ENCODE results near the gene FHAD1.
A peak's percentile ranks its signal among the peaks of the same experiment; 100 is the strongest.
"Not testable (repeated sequence)": the region's sequence is repeated elsewhere in the genome, so short reads cannot be mapped to it uniquely, and the experiment has no call there.

The FHAD1 gene

DNA sequence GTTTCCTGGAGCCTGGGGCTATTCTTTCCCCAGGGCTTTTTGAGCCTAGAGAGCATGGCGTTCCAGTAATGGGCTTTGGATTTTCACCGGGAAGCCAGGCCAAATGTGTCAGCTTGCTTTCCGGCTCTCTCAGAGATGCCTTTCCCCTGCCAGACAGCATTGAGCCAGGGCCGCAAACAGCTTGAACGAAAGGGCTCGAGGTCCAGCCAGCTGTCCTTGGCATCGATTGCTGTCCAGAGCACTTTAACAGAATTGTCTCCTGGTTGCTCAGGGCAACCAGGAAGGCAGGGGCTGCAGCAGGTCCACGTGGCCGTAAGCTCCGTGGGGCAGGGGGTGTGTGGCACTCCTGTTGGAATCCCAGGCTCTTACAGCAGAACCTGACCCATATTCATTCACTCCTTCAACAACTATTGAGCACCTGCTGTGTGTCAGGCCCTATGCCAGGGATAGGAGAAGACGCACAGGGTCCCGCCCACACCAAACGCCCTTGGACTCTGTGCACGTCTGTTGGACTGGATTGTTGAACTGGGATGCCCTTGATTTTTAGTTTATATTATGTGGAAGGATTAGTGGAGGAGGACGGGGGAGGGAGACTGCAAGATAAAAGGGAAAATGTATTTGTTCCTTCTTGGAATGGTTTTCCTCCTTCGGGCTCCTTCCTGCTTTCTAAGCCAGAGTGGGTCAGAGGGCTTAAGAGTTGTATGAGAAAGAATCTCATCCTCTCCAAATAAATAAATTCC is 123.9 kb downstream of the FHAD1 start:
- no peak for DNase-seq (ENCODE audit: low read depth)

DNA sequence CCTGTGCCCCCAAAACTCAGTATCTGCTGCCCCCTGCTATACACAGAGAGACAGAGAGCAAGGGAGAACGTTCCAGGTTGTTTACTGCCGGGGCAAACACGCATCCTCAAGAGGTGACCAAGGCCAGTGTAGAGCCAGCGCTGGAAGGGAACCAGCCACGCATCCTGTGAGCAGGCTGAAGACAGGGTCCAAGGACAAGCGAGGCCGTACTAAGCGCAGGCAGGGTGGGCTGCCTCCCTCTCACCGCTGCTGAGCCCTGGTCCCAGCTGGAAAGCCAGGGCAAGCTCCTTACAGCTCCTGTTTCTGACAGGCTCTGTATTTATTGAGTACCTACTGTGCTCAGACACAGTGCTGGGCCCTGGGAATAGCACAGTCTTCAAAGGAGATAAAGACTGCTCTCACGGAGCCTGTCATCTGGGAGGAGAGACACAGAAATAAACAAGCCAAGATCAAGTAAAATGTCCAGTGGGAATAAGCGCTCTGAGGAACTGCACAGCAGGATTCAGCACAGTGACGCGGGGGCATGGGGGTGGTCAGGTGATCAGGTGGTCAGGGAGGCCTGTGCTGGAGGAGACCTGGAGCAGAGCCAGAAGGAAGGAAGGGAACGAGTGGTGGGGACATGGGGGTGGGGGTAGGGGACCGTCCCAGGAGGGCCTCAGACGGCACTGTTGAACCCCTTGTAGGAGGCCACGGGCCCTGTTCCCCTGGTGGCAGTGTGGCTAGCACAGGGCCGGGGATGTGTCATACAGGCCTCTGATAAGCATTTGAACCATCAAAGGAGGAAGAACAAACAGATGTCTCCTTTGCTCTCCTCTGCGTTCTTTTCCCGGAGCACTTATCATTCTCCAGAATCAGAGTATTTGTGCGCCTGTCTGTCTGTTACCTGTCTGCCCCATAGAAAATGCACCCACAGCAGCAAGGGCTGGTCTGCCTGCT is 124.9 kb downstream of the FHAD1 start:
- peak; percentile 25 for DNase-seq (ENCODE audit: low read depth)

DNA sequence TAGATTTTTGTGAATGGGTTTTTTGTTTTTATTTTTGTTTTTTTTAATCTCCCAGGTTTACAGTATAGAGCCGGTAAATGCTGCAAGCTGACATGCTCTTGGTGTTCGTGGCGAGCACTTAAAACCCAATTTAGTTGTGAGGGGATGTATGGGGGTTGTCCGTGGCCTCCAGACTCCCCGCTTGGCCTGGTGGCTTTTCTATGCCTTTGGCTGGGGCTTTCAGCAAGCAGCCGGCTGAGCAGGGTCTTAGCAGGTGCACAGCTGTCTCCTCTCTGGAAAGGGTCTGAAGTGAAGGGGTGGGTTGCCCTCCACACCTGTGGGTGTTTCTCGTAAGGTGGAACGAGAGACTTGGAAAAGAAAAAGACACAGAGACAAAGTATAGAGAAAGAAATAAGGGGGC is 131.7 kb downstream of the FHAD1 start:
- DNase-seq (ENCODE audit: low read depth) = no peak

DNA sequence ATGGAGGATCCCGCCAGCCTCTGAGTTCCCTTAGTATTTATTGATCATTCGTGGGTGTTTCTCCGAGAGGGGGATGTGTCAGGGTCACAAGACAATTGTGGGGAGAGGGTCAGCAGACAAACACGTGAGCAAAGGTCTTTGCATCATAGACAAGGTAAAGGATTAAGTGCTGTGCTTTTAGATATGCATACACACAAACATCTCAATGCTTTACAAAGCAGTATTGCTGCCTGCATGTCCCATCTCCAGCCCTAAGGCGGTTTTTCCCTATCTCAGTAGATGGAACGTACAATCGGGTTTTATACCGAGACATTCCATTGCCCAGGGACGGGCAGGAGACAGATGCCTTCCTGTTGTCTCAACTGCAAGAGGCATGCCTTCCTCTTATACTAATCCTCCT is 132.1 kb downstream of the FHAD1 start:
- DNase-seq (ENCODE audit: low read depth) = not testable (repeated sequence)

DNA sequence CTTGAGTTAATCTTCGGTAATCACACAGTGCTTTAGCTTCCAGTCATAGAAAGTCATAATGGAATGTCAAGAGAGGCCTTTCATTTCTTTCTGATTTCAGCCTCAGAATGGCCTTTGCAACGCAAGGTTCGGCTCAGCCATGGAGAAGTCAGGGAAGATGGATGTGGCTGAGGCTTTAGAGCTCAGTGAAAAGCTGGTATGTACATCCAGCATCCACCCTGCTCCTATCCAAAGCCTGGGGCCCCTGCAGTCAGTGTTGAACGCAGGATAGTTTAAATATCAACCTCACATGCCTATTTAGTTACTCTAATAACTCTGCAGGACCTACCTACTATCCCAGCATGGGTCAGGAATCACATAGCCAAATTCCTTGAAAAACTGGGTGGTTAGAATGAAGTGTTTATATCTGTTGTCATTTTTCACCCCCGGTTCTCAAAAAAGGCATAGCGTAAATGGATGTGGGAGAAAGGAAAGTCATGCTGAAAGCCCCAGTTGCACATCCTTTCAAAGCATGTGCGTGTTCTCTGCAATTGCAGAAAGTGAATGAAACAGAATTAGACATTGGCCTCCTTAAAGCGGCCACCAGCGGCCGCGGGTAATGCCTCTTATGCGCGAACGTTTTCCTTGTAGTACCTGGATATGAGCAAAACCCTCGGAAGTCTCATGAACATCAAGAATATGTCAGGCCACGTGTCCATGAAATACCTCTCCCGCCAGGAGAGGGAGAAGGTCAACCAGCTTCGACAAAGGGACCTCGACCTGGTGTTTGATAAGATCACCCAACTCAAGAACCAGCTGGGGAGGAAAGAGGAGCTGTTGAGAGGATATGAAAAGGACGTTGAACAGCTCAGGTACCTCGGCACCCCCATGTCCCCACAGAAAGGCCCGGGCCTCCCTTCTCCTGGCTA is 133.8 kb downstream of the FHAD1 start:
- no peak for DNase-seq (ENCODE audit: low read depth)

DNA sequence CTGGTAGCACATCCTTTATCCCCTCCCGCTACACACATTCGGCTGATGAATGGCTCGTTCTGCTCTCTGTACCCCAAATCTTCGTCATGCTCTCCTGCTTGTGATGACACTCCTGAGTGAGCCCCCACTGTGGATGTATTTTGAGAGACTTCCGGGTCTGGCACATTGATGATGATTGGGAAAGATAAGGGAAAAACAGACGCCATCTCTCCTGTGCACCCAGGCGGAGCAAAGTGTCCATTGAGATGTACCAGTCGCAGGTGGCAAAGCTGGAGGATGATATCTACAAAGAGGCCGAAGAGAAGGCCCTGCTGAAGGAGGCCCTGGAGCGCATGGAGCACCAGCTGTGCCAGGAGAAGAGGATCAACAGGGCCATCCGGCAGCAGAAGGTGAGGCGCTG is 134.8 kb downstream of the FHAD1 start:
- no peak for DNase-seq (ENCODE audit: low read depth)

DNA sequence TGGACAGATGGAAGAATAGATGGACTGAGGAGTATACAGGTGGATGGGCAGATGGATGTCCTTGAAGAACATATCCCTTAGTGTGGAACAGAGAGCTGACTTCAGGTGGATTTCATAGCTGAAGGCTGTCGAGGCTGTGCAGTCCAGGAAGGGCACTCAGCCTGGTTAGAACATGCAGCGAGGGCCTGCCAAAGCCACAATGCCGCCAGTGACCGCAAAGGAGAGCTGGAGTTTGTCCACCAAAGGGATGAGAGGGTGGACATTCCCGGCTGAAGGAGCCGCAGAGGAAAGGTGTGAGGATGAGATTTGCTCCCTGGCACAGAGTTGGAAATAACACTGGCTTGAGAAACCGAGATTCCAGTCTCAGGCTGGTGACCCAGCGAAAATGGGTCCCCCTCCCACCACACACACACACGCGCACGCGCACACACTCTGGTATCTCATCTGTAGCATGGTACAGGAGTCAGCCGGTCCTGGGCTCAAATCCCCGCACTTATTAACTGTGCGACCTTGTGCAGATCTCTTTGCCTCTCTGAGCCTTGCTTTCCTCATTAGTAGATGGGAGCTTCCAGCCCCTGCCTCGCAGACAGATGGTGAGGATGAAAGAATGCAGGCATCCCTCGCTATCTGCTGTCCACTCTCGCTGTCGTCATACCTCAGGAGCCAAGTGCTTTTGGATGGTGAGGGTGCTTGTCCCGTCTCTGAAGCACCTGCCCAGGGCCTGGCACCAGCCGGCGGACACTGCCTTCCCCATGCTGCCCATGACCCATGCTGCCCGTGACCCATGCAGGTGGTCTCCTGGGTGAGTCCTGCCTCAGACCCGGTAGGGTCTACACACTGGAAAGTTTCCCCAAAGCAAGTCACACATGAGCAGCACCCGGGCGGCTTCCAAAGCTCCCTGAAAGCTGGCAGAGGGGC is 135.8 kb downstream of the FHAD1 start:
- DNase-seq (ENCODE audit: low read depth) = no peak

DNA sequence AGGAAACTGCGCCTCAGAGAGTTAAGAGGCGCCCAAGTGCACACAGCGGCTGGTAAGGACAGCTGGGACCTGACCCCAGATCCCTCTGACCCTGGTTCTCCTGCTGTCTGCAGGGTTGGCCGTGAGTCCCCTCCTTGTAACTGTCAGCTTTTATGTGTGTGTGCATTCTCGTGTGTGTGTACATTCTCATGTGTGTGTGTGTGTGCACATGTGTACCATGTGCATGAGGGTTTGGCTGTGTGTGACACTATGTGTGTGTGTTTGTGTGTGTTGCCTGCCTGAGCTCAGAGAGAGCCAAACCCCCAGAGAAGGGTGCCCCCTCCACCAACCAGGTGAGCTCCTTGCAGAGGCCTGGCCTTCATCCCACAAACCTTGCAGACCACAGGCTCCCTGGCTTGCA is 136.8 kb downstream of the FHAD1 start:
- no peak for DNase-seq (ENCODE audit: low read depth)

DNA sequence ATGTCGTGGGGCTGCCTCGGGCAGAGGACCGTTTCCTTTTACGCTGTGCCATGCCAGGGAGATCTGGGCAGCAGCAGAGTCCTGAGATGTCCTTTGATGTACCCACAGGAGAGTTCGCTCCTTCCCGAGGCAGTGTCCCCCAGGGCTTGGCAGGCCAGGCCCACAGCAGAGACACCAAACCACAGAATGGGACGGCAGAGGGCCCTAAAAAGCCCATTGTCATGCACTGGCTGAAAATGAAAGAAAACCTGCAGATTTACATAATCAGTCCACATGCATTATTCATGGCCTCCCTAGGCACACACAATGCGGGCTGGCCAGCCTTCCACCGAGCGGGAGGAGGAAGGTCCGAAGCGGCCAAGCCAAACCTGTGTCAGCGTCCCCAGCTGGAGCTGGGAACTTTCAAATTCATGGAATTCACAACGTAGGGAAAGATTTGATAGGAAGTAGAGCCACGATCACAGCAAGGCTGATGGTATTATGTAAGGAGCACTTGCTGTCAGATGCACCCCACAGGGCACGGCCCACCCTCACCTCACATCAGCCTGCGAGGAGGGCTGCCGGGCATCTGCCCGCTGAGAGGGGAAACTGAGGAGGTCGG is 137.4 kb downstream of the FHAD1 start:
- no peak for DNase-seq (ENCODE audit: low read depth)

DNA sequence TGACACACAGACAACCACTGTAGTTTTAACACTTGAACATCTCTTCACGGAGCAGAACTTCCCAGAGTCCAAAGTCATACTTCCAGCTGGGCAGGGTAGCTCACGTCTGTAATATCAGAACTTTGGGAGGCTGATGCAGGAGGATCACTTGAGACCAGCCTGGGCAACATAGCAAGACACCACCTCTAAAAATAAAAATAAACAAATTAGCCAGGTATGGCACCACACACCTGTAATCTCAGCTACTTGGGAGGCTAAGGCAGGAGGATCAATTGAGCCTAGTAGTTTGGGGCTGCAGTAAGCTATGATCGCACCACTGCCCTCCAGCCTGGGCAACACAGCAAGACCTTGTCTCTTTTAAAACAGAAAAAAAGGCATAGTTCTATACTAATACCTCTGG is 138.4 kb downstream of the FHAD1 start:
- no peak for DNase-seq (ENCODE audit: low read depth)

DNA sequence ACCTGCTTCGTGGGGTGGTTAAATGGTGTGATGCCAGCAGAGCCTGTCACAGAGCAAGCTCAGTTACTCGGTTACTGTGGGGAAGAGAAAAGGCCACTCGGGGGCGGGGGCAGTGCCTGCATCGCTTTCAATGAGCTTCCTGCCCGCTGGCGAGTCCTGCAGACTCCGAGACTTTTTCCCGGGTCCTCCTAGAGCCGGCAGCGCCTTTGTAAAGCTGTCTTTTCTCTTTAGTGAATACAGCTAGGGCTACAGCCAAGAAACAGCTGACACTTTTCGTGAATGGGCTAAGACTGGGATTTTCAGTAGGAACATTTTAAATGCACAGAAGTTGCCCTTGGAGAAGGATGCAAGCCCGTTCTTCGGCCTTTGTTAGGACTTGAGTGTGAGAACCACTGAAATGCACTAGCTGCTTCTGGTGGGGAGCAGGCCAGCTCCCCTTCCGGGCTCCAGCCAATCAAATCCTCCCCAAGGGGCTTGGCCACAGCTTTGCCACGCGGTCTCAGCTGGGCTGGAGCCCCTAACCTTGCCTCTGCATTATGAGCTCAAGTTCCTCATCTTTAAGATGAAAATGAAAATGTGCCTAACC is 139.2 kb downstream of the FHAD1 start:
- no peak for DNase-seq (ENCODE audit: low read depth)

DNA sequence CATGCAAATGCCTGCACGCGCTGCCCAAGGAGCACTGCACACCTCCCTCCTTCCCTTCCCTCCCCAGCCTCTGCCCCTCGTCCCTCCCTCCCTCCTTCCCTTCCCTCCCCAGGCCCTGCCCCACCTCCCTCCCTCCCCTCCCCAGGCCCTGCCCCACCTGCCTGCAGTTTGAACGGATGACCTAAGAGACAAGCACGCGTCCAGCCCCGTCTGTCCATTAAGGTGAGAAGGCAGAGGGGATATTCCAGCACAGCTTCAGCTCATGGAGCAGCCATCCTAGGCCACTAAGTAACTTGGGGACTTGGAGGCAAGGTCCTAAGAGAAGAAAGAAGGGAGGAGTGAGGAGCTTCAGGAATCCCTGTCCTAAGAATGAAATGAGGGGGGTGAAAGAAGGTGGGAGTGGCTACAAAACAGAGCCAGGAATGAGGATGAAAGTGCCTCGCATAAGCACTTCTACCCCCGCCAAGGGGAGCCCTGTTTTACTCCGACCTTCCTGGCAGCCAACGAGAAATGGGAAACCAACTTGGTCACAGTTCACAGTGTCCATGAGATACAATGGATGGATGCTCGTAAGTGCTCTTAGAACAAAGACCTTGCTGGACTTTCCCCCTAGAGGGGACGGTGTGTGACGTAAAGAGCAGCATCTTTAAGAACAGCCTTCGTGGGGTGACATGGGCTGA is 141.3 kb downstream of the FHAD1 start:
- no peak for DNase-seq (ENCODE audit: low read depth)

DNA sequence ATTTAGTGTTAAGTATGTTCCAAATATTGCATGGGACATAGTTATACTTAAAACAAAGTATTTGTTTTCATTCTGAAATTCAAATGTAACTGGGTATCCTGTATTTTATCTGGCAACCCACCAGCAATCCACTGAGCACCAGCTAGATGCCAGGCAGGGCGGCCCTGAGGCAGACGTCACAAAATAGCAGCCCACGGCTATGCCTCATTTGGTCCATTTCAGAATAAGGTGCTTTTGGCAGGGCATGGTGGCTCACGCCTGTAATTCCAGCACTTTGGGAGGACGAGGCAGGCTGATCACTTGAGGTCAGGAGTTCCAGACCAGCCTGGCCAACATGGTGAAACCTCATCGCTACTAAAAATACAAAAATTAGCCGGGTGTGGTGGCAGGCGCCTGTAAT is 142.8 kb downstream of the FHAD1 start:
- not testable (repeated sequence) for DNase-seq (ENCODE audit: low read depth)

DNA sequence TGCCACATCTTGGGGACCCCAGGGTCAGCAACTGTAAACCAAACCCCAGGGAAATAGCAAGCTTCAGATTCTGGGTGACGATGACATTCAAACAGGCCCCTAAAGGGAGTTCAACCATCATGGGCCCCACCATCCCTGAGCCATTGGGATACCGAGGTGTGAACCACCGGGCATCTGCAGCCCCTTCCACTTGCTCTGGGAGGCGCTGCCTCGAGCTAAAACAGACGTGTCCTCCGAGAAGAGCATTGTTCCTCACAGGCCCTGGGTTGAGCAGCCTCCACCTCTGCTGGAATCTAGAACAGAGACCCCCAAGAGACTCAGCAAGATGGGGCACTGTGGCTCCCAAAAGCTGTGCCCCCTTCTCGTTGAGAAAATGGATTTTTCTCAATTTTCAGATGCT is 143.6 kb downstream of the FHAD1 start:
- DNase-seq (ENCODE audit: low read depth) = no peak

DNA sequence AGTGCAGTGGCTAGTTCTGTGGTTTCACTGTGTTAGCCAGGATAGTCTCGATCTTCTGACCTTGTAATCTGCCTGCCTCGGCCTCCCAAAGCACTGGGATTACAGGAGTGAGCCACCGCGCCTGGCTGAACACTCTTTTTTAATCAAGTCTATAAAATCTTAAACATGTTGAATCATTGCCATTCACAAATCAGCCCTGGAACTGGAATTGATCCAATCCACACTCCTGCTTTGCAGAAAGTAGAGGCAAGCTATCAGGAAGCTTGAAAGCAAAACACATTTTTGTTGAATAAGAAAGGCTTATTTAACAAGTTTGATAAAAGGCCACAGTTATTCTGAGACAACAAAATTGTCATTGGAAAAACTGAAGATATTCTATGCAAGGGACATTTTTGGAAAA is 144.3 kb downstream of the FHAD1 start:
- no peak for DNase-seq (ENCODE audit: low read depth)

DNA sequence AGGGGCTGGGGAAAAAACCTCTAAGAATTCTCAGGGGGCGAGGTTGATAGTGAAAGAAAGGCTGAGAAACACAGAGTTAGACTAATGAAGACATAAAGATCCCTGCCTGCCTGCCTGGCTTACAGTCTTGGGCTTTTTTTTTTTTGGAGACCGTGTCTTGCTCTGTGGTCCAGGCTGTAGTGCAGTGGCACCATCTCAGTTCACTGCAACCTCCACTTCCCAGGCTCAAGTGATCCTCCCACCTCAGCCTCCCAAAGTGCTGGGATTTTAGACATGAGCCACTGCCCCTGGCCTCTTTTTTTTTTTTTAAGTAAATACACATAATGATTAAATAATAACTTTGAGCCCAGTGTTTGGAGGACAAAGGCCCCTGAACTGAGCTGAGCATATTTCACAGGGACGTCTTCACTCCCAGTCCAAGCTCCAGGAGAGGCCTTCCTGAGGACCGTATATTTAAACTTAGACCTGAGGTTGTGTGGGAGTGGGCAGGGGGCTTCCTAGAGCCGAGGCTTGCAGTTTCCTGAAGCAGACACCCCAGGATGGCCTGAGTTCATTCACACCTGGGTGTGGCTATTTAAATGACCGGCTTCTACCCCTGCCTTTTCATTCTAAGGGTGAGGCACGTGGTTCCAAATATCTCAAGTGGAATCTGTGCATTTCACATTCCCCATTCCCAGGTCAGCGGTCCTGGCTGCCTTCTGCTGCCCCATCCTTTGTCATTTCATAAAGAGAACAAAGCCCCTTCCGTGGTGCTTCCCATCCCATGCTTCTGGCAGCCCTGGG is 146.6 kb downstream of the FHAD1 start:
- DNase-seq (ENCODE audit: low read depth) = no peak

DNA sequence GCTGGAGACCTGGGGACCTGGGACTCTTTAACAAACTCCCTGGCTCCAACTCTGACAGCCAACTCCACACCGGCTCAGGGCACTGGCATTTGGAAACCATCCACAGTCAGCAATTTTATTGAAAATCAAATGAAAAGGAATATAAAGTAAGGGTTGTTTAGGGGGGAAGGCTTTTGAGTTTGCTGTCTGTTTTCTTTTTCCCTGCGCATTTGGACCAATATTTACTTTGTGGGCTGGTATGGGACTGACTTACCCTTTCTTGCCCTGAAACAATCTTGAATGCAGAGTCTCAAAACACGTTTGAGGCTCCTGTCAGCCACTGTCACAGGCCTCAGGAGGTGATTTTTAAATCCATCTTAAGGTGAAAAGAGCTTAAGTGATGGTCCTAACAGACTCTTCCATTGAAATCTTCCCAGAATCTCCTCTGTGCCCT is 147.3 kb downstream of the FHAD1 start:
- no peak for DNase-seq (ENCODE audit: low read depth)

DNA sequence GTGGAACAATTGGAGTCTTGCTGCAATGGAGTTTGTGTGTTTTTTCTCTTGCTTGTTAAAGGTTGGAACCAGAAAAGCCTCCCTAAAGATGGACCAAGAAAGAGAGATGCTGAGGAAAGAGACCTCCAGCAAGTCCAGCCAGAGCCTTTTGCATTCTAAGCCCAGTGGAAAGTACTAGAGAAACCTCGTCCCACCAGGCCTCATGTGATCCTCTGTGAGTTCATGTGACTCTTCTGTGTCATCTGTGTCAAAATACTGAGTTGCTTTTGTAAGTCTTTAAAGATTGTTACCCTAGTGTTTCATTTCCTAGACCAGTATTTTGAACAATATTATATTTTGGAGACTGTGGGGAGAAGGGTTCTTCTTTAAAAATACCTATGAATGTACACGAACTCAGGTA is 150.2 kb downstream of the FHAD1 start:
- no peak for DNase-seq (ENCODE audit: low read depth)

DNA sequence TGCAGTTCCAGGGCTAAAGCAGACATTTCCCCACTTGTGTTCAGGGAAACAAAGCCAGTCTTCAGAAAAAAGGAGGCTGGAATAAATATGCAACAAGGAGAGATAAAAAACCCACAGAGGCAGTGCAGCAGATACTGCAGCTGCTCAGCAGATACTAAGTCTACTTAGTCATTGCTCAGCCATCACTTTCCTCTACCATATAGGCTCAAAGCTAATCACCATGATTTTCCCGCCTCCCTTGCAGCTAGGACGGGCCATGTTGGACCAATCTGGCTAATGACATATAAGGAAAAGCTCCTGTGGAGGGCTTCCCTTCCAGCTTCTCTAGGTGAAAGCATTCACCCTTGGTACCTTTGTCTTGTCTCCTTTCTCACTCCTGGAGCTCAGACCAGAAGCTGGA is 152.7 kb downstream of the FHAD1 start:
- DNase-seq (ENCODE audit: low read depth) = no peak

Measured in CMK (cell line).